HT-29 (cell line): ENCODE results near the gene MAPK10. TPM values are rescaled to one million over a fixed set of nuclear protein-coding genes. Genes with fewer than 3 reads are reported as not detected.
"Not testable (repeated sequence)": the region's sequence is repeated elsewhere in the genome, so short reads cannot be mapped to it uniquely, and the experiment has no call there.

Experiments
- DNase-seq: peaks from one replicate; pipeline ENCODE4 v3.0.0-alpha.2; 2015; ENCODE audit warnings: low spot score
- total RNA-seq: library from RNA; depleted of rRNA; stranded (reverse); fragments of >200 nt; shearing (Covaris generic); gene quantifications from 2 replicates; pipeline ENCODE4 v1.2.3, GENCODE V29; 2014

The MAPK10 gene
- total RNA-seq, 1 experiment from 2014 or later: 0.51 TPM

DNA sequence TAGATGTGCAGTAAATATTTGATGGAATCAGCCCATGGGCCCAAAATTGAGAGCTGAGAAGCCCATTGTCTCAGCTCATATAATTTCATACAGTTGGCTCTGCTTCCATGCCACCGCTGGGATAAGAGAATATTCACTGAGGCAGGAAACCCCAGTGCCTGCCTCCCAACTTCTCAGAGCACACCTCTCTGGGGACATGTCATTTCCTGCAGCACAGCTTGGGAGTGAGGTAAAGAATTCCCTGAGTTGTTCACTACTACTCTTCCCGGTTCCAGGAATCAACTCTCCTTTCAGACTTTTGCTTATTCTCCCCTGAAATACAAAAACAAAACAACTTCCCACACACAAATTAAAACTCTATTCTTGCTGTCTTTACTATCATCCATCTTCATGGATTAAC, 389.3 kb downstream of the MAPK10 start:
- DNase-seq: no peak

DNA sequence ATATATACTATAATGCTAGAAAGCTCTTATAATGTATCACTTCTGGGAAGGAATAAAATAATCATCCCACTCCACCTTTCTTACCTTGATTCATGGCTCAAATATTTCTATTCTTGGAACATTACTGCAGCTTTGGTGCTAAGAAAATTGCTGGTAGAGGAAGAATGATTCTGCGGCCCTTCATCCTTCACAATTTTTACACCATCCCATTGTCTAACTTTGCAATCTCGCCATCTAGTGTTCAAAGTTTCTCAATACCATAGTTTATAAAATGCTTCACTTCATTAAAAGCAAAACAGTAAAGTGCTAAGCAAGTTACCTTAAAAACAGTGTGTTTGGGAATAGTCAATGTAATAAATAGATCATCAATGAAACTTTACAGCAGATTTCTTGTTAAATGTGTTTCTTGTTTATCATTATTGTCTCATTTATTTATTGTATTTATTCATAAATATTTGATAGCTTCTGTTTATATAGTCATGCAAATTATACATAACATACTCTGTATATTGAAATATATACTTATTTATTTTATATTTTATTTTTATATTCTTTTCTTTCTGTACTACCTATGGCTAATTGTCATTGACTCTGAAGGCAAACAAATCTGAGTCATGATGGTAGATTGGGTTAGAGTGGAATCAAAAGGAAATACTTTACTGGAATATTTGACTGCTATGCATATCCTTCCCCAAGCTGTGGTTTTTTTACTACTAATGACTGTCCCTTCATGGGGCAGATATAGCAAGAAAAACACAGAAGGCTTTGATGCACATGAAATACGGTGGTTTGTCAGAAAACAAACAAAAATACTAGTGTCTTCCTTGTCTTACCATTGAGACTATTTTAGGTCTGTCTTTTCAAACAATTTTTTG, 390.7 kb downstream of the MAPK10 start:
- DNase-seq: peak; percentile 74

DNA sequence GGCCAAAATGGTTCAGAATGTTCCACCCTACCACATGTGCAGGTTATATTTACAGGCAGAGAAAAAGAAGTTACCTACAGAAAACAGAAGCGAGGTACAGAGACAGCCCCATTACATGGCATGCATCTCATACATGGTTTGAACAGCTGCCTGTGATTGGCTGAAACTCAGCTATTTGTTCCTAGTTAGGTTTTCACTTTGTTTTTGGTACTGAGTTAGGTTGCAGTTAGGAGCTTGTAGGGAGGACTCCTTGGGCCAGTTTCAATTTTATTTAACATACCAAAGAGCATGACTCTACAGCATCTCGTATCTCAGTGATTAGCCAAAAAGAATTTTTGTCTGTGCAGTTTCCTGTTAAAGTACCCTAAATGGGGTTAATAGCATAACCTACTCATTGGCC, 392.0 kb downstream of the MAPK10 start:
- no peak for DNase-seq

DNA sequence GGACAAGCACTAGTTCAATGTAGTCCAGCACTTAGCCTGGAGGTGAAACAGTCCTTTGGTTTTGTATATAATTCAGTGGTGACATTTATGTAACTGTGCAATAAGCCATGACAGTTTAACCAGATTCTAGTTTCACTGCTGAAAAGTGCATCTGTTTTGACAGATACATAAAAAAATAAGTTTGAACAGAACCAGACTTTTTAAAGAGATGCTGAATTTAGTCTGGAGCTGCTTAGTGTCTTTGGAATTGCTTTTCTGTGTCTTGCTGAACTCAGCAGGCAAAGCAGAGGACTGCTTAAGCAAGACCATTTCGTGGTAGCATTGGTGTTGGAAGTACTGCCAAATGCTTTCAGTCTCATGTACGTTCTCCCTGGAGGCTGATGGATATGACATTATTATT, 393.5 kb downstream of the MAPK10 start:
- DNase-seq: no peak

DNA sequence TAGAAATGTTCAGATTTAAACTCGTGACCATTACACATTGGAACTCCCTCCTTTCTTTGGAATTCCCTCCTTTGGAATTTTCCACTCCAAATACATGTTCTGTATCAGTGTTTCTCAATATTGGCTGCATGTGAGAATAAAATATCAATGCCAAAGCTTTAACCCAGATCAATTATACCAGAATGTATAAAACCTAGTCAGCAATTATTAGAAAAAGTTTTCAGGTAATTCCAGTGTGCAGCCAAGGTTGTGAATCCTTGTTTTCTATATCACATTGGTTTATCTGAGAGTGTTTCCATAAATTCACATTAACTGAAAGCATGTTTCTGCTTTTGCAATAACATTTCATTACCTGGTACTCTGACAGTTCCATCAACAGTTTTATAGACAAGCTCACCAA, 394.3 kb downstream of the MAPK10 start:
- DNase-seq: no peak

DNA sequence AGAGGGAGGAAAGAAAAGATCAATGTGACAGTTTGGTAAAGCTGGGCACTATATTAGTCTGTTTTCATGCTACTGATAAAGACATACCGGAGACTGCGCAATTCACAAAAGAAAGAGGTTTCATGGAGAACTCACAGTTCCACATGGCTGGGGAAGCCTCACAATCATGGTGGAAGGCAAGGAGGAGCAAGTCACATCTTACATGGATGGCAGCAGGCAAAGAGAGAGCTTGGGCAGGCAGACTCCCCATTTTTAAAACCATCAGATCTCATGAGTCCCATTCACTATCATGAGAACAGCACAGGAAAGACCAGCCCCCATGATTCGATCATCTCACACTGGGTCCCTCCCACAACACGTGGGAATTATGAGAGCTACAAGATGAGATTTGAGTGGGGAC, 394.8 kb downstream of the MAPK10 start:
- DNase-seq: not testable (repeated sequence)

DNA sequence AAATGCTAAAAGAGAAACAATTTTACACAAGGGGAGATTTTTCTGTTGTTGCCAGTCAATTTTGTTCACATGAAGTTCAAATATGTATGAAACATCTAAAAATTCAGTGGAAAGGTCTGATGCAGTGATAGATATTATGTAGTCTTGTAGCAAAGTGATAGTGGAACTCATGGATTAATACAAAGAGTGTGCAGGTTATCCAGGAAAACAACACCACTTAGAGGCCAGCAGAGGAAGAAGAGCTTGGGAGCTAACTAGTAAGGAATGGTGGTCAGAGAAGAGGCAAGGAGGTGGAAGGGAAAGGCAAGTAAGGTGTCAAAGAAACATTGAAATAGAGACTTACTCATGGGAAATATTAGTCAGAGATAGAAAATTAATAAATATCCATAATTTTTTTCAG, 395.6 kb downstream of the MAPK10 start:
- peak; percentile 34 for DNase-seq

DNA sequence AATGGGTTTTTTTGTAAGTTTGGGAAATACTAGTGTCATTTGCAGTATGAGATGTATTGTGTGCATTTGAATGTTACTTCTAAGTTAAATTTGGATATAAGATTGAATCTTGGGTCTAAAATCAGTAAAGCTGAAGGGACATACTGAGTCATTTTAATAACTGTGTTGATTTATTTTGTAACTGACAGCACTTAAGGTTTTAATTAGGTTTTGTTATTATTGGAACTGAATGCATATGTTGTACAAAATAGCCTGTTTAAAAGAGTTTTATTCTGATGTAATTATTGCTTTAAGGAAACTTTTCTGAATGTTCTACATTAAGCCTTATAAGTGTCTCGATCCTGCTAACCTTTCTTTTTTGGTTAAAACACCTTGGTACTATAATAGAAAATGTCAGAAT, 396.6 kb downstream of the MAPK10 start:
- DNase-seq: no peak

DNA sequence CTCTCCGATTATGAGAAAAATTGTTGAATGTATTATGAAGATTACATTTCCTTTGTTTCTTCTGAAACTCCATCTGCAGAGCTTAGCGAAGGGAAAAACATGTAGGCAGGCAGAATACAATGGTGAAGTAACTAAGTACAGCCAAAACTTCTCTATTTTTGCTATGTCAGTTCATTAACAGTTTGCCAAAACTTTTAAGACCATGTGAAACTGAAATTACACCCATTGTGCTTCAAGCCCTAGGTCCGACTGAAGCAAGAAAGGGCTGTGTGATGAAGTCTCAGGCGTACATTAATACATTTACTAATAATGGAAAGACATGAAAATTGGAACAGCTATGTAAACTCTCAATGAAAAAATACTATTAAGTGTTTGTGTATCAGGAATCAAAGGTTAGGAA, 398.0 kb downstream of the MAPK10 start:
- no peak for DNase-seq

DNA sequence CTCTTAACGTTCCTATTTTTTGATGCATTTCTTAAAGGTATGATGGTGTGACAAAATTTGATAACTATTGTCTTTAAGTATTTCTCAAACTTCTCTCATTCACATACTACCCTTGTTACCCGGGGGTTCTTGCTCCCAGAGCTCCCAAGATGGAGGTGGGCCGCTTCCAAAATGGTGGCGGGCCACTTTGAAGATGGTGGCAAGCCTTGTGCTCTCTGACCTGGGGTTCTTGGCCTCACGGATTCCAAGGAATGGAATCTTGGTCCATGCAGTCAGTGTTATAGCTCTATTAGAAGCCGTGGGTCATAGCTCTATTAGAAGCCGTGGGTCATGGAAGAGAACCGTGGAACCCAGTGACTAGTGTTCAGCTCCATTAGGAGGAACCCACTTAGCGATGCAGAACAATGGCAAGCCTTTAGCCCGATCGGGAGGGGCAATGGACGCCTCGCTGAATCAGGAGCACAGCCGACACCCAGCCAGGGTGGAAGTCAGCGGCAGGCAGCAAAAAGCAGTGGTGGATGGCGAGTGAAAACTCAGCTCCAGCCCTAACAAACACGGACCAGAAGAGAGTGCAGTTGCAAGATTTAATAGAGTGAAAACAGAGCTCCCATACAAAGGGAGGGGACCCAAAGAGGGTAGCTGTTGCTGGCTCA, 403.4 kb downstream of the MAPK10 start:
- no peak for DNase-seq

DNA sequence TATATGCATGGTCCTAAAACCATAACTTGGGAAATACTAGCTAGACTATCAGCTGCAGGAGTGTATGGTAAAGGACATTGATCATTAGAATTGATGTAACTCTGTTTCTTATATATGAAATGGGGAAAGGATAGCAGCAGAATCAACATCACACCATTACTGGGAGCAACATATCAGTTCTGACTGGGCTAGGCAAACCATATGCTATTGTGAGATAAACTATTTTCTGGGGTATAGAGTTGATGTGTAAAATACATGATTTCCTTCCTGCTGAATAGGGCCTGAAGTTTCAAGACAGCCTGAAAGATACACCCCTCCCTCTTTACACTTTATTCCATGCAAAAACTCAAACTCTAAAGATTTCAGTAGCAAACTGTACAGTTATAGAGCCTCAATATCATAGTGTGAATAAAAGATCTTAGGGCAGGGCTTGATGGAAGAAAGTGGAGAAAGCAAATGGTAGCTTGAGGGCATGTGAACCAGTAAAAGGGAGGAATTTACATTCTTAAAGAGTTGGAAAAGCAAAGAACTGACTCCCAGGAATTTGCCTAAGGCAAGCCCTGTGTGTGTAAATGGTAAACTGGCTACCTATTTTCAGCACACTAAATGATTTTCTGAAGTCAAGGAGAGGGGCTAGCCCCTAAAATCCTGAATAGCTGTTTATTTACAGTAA, 404.1 kb downstream of the MAPK10 start:
- DNase-seq: no peak

DNA sequence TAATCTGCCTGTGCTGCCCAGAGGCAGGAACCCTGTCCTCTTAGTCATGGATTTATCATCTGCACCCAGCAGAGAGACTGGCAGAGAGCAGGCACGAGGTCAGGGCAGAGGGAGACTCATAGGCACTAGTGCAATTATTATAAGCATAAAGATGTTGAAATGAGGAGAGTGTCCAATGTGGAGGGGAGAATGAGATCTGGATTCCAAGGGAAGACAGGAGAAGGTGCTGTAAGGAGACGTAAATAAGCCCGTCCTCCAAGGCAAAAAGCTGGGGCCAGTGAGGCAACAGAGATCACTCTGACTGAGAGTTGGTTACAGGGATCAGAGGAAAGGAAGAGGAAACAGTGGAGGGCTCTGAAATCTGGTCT, 406.2 kb downstream of the MAPK10 start:
- DNase-seq: no peak

DNA sequence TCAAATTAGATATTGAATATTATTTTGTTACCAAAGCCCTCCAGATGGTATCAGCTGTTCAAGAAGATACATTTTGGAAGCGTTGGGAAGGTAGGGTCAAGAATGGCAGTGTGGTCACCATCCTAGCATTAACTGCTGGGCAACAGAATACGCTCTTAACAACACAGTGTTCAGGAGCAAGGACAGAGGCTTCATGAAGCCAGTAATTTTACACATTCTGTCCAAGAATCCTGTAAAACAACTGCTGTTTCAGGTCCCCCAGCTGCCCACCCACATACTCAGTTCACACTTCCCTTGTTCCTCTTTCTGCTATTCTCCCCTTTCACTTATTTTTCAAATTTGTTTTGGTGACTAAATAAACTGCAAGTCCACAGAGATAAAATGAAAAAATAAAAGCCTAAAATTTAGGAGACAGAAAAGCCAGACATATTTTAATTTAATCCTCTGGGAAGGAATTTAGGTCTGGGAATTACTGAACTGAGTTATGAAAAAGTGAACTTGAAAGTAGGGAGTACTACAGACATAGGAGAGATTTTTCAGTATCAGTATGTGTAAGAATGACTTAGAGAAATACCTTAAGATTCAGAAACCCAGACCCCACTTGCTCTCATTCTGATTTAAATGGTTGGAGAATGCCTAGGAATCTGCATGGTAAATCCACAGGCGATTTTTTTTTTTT, 406.7 kb downstream of the MAPK10 start:
- DNase-seq: no peak

DNA sequence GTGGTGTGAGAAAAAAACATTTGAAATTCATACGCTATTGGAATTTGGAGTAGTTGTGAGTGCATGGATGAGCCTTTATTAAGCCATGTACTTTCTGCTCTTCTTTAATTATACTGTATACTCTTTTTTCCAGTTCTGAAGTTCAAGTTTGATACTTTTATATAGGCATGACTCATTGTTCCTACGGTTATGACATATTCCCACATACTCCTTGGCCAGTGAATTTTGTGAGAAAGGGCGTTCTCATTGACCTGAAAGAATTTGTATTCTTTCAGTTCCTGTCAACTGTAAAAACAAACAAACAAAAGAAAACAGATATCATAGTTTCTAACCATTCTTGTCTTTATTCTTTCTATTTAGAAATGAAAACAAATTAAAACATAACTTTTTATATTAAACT, 407.3 kb downstream of the MAPK10 start:
- no peak for DNase-seq

DNA sequence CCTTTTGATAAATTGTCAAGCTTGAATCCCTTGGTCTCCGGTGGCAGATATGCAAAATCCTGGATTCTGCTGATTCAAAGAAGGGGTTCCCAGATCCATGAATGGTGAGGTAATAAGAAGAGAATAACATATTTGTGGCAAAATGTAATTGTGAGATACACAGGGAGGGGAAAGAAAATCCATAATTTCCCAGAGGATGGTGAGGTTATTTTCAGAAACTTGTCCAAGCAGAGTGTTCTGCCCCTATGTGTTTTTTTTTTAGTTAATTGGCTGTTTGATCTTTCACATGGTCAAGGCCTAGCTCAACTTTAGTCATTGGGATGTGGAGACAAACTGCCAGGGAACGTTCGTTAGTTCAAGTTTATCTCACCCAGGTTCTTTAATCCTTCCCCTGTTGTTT, 408.8 kb downstream of the MAPK10 start:
- DNase-seq: no peak

DNA sequence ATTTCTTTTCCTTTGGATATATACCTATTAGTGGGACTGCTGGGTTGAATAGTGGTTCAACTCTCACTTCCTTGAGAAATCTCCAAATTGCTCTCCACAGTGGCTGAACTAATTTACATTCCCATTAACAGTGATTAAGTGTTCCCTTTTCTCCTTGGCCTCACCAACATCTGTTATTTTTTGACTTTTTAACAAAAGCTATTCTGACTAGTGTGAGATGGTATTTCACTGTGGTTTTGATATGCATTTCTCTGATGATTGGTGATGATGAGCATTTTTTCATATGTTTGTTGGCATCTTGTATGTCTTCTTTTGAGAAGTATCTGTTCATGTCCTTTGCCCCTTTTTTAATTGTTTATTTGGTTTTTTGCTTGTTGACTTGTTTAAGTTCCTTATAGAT, 413.0 kb downstream of the MAPK10 start:
- DNase-seq: no peak

DNA sequence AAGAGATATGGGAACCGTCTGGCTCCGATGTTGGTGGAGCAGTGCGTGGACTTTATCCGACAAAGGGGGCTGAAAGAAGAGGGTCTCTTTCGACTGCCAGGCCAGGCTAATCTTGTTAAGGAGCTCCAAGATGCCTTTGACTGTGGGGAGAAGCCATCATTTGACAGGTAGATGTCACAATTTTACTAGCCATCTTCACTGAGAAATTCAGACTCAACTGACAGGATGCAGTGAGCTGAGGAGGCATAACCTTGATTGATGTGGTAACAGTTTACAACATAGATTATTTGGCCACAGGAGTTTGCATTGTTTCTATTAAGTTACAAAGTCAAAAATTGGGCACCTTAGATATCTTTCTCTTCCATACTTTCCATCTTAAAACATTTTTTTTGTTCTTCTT, 417.7 kb downstream of the MAPK10 start:
- DNase-seq: no peak

DNA sequence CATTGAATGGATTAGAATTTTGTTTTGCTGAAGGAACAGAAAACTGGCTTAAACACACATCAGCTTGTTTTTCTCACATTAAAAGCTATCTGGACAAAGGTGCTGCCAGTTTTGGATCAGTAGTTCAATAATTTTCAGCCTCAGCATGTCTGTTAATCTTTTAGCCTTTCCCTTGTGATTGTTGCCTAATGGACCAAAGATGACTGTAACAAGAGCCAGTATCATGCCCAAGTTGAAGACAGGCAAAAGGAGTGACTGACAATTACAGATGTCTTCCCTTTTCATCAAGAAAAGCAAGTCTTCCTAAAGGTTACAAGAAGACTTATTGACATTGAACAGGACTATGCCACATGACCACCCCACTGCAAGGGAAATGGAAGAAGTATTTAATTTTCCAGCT, 419.7 kb downstream of the MAPK10 start:
- DNase-seq: no peak
